SK-N-SH treated with all-trans-retinoic acid at 6 μM for 48 hours (cell line): Measurements from ENCODE around the gene SYT12.

Source experiments
- ESRRG ChIP-seq: fragments of 250-450 bp; sonication (Bioruptor Pico); IDR thresholded peaks from 2 replicates; pipeline ENCODE4 v1.6.1; 2021; ENCODE audit warnings: mild to moderate bottlenecking
- PATZ1 ChIP-seq: fragments of 250-450 bp; sonication (Bioruptor Pico); IDR thresholded peaks from 2 replicates; pipeline ENCODE4 v1.8.0; 2020; ENCODE audit warnings: mild to moderate bottlenecking, moderate library complexity, borderline replicate concordance

- TF ChIP-seq PATZ1 (CRISPR knock-in tag) (no peak), ESRRG (CRISPR knock-in tag) (no peak)
Measured at GRCh38 chr11:66973956-66974580, 48.9 kb upstream of the SYT12 start.
